GM11168 (cell line): Measurements from ENCODE around the gene RERE.

ENCODE experiments used
- in situ Hi-C: fragments of 300-500 bp; cut with MboI; formaldehyde crosslinking; loops from one replicate; pipeline ENCODE4 v1.12.0; 2022; ENCODE audit warnings: low sequenced_read_pairs; ENCODE audit not compliant: unreplicated experiment

RERE gene

GRCh38 chr1:8356256-8357209, 460.9 kb downstream of the RERE start:
- in situ Hi-C loops = no loop called here

- in situ Hi-C loops = no loop called here
Observed at GRCh38 chr1:8355439-8356255, 461.8 kb downstream of the RERE start.

GRCh38 chr1:8354038-8354437, 463.4 kb downstream of the RERE start:
- in situ Hi-C loops = loop anchor here (5.0 kb wide), 1 partner anchor 337 kb away; no protein-coding TSS in a partner anchor

GRCh38 chr1:8352886-8353785, 464.3 kb downstream of the RERE start:
- in situ Hi-C loops = loop anchor here (5.0 kb wide), 1 partner anchor 336 kb away; no protein-coding TSS in a partner anchor

- in situ Hi-C loops = loop anchor here (5.0 kb wide), 1 partner anchor 335 kb away; no protein-coding TSS in a partner anchor
Observed at GRCh38 chr1:8352471-8352845, 465.0 kb downstream of the RERE start.

GRCh38 chr1:8351693-8352470, 465.6 kb downstream of the RERE start:
- in situ Hi-C loops = loop anchor here (5.0 kb wide), 1 partner anchor 335 kb away; no protein-coding TSS in a partner anchor

- in situ Hi-C loops = loop anchor here (5.0 kb wide), 1 partner anchor 334 kb away; no protein-coding TSS in a partner anchor
Observed at GRCh38 chr1:8350914-8351684, 466.3 kb downstream of the RERE start.

- in situ Hi-C loops = loop anchor here (5.0 kb wide), 1 partner anchor 333 kb away; no protein-coding TSS in a partner anchor
Observed at GRCh38 chr1:8349961-8350360, 467.5 kb downstream of the RERE start.

GRCh38 chr1:8349473-8349865, 468.0 kb downstream of the RERE start:
- in situ Hi-C loops = no loop called here

- in situ Hi-C loops = no loop called here
Observed at GRCh38 chr1:8348777-8349472, 468.5 kb downstream of the RERE start.

- in situ Hi-C loops = no loop called here
Observed at GRCh38 chr1:8348047-8348776, 469.2 kb downstream of the RERE start.

- in situ Hi-C loops = no loop called here
Observed at GRCh38 chr1:8347635-8348034, 469.8 kb downstream of the RERE start.

GRCh38 chr1:8345621-8346415, 471.6 kb downstream of the RERE start:
- in situ Hi-C loops = no loop called here

GRCh38 chr1:8344893-8345507, 472.4 kb downstream of the RERE start:
- in situ Hi-C loops = no loop called here

- in situ Hi-C loops = no loop called here
Observed at GRCh38 chr1:8343464-8344001, 473.9 kb downstream of the RERE start.

- in situ Hi-C loops = no loop called here
Observed at GRCh38 chr1:8343044-8343443, 474.4 kb downstream of the RERE start.
